ENCODE measurements around the gene EPHA5.

Gene EPHA5

GRCh38 chr4:65670331-65671031, at the start of gene EPHA5:
Gene EPHA5 (minus strand): TSS chr4:65670489. CDS start chr4:65669742, 747 bp downstream.
- DNase-seq: peak in 1 of 2 experiments; percentile 15

- no peak for DNase-seq
These were observed 49.3 kb upstream of the EPHA5 start for GRCh38 chr4:65719635-65720034.

DNA sequence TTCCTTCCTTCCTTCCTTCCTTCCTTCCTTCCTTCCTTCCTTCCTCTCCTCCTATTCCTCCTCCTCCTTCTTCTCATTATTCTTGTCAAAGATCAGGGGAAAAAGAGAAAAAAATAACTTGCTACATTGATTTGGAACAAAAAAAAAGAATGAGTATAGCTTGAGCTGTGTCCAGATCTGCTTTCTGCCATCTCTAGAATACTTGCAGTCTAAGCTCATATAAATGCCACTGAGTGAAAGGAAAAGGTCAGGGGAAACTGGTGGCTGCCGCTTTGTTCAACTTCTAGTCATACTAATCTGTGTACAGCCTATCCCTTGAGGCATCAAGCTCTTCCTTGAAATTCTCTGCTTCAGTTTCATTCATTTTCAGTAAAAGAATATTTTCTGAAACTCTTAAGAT, 28.3 kb upstream of the EPHA5 start:
- DNase-seq: no peak

- no peak for DNase-seq
These were observed 26.1 kb upstream of the EPHA5 start for GRCh38 chr4:65696436-65696835.

GRCh38 chr4:65671372-65671771, 1.1 kb upstream of the EPHA5 start:
- no peak for DNase-seq

- DNase-seq: no peak
These were observed 314 bp downstream of the EPHA5 start for GRCh38 chr4:65670020-65670330.

DNA sequence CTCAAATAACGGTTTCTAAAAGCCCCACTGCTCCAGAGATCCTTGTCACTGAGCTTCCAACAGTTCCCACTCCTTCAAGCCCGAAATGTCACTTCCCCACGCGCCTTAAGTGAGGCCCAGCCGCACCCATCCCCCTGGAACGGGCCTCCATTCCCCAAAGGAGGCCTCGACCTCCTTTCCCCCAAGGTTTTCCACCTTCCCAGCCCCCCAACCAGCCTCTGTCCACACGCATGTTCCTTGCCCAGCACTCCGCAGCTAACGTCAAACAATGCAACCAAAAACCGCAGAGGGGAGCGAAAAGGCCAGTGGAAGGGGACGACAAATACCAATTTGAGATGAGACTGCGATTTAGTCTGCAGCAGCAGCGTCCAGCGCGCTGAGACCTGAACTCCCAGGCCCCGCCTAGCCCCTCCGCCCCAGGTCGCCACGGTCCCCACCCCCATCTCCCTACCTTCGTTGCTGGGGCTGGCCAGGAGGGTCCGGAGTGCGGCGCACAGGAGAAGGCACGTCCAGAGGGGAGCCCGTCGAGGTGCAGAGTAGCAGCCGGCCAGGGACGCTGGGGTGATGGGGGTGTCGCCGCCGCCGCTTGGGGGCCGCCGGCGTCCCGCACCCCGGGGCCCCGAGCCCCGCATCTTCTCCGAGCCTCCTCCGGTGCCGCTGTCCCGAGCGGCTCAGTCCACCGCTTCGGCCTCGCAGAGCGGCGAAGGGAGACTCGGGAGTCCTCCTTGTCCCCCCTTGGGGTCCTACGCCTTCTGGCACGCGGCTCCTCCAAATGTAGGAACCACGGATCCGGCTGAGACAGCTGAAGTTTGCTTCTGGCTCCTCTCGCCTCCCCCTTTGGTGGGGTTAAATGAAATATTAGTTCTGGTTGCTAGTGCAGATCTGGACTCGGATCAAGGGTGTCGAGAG, 924 bp downstream of the EPHA5 start:
- no peak for DNase-seq

DNA sequence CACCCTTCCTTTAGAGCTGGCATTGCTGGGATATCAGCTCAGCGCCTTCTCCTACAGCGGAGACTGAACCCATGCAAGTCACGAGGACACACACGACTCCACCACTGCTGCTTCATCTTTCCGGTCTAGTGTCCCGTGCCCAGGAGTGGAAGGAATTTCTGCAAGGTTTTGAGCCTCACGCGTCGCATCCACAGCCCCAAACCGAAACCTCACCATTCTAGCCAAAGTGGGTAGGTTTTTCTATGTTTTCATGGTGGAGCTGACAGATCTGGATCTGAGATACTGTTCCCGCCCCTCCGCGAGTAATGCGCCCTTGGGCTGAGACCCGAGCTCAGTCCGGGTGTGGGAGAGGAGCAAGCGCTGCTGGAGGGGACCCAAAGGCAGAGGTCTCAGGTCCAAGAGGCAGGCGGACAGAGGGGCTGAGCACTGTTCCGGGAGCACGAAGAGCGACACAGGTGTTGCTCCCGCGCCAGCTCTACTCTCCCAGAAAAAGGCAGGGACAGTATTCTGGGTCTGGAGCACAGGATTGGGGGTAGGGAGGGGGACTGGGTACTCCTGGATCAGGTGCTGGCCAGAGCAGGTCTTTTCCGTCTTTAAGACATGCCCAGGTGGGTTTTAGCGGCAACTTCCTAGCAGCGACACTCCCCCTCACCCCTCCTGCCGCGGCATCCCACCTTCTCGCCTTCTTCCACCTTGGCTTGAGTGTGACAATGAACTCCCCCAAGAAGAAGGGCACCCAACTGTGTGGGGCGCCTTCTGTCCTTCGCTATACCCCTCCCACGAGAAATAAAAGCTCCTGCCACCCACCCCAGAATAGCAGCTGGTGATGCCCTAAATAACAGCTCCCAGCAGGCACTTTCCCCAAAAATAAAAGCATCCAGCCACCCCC, 1.8 kb downstream of the EPHA5 start:
- DNase-seq: no peak

DNA sequence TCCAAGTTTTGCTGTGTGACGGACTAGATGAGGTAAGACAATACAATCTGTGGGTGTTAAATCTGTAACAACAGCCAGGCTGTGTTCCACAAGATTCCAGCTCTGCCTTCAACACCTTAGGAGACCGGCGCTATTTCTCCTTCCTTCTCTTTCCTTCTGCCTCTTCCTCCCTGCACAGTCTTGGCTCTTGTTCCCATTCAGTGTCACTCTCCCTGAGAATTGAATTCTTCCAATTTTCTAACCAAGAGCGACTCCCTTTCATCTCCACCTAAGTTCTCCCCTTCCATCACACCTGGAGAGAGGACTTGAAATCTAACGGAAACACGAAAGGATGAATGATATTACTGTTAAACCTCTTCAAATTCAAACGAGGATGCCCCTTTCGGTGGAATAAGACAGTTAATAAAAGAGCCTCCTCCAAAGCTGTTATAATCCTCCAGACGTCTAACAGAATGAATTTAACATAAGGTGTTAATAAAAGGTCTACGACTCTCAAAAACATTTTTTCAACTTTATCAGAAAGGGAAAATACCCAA, 2.7 kb downstream of the EPHA5 start:
- no peak for DNase-seq

DNA sequence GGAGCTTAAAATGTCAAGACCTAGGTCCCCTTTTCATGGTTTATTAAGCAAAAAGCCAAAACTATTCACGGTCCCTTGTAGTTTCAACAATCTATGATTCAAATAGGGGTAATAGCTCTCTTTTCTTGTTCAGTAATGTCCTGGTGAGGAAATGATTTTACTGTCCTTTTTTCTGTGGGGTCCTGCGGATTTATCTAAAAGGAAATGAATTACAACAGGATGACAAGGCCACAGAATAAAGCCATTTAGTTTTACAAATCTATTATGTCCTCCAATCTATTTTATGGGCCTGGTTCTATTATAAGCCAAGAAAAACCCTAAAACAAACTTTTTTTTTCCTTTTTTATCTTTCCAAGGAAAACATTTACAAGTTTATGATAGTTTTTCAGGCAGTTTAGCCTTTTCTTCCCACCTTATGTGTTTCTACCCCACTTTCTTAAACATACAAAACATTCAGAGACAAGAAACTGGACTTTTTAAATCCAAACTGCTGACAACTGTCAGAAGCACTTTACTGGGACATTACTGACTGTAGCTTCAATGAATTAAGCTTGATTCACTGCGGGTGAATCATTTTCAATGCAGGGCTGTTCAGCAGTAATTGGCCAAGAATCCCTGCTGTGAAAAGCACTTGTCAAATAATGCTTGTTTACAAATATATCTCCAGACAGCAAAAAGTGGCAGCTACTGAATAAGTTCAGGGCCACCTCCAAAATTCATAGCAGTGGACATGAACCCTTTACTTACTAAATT, 4.3 kb downstream of the EPHA5 start:
- no peak for DNase-seq

DNA sequence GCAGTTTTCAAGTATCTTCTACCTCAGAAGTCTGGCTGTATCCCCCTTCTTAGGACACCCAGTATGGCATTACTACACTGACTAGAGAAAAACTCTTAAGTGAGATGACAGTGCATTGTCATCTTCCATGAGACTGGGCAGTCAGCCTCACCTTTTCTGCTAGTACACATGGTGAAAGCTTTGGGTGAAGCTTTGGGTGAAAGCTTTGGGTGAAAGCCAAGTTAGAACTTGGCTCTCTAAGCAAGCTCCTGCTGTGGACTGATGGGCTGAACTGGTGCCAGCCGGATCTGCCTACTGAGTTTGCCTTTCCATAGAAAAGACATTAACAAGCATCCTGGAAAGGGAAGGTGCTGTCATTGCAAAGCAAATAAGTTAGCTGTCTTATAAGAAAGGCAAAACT, 8.8 kb downstream of the EPHA5 start:
- DNase-seq: no peak

DNA sequence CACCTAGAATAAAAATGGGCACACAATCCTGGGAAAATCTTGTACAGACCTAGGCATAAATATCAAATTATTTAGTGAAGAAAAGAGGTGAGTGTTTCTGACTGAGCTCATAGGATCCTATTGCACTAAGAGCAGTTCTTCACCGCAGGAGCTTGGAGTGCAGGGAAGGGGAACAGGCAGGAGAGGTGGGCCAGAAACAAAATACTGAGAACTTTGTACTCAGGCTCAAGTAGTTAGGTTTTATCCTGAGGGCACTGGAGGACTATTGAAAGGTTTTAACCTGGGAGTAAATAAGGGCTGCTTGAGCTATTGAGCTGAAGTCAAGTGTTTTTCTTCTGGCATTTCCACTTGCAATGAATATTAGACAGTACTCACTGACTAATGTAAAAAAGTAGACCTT, 12.2 kb downstream of the EPHA5 start:
- no peak for DNase-seq

- DNase-seq: no peak
These were observed 14.3 kb downstream of the EPHA5 start for GRCh38 chr4:65656008-65656407.

DNA sequence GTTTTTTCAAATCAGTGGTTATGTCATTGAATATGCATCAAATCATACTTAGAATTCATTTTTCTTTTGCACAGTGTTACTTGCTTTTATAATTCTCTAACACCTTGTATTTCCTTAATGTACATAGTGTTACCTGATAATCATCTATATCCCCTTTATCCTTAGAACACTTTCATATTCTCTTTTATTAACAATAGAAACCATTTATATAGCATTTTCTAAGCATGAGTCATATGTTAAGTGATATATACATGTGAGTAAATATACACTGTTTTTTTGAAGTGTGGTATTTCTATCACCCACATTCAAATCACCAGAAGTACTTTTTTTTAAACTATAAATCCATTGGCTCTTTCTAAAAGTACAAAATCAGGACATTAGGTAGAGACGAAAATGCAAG, 15.3 kb downstream of the EPHA5 start:
- DNase-seq: no peak

DNA sequence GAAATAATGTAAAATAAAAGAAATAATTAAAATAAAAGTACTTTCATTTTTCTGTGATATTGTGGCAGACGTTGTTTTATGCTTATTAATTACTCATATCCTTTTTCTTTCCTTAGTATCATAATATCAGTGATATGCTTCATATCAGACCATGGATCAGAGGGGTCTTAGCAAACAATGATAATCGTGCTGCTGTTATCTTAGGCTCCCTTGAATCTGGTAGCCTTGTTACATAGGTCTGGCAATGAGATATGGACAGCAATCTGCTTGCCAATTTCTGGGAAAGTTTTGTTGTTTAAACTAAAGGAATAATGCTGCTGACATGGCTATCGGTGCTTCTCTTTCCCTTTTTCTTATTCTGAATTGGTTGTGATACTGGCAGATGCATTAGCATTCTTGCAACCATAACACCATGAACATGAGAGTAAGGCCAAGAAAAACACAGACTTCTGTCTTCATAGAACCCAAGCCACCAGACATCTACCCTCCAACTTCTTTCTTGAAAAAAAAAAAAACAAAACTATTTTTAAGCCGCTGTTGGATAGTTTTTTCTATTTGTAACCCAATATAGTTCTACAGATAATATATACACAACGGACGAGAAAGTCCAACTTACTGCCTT, 16.4 kb downstream of the EPHA5 start:
- no peak for DNase-seq

DNA sequence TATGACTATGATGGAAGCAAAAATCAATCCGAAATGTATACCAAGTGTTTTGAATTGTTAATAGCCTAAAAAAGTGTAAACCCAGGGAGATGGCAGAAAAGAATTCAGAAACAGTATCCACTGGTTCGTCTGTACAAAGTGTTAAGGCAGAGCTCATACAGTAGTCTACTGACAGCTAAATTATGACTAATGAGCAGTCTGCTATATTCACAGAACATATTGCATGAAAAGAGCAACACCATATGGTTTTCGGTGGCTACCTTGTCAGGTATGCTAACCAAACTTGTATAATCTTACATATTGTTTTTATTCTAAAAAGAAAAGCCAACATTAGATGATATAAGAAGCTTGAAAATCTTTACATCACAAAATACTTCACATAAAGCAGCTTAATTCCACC, 18.5 kb downstream of the EPHA5 start:
- no peak for DNase-seq

DNA sequence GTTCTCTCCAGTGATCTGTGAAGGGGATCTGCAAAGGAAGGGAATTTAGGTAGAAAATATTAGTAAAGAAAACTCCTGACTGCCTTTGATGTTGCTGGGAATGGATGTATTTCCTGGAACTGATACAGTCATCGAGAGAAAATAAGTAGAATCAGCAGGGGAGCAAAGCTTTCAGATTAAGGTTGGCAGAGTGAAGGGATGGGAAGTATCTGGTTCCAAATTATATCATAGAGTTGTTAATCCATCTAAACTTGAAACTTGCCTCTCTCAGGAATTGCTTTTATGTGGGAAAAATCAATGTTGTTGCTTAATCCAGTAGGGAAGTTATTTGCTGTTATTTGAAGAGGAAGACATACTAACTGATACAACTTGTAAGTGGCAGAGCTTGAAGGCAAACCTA, 19.3 kb downstream of the EPHA5 start:
- no peak for DNase-seq

DNA sequence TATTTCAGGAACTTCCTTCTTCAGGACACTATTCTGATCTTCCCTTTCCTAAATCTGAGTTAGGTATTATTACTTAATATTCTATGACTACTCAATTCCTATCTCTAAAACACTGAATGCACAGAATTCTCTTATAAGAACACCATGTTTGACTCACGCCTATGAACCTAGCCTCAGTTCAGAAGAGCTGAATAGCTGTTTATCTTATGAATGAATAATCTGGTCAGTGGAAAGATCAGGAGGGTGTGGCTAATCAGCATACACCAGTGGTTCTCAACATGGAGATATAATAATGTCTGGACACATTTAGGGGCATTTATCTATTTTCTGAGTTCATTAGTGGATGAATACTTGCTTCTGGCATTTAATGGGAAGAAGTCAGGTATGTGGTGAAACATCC, 24.2 kb downstream of the EPHA5 start:
- DNase-seq: no peak

GRCh38 chr4:65645185-65645584, 25.1 kb downstream of the EPHA5 start:
- no peak for DNase-seq

DNA sequence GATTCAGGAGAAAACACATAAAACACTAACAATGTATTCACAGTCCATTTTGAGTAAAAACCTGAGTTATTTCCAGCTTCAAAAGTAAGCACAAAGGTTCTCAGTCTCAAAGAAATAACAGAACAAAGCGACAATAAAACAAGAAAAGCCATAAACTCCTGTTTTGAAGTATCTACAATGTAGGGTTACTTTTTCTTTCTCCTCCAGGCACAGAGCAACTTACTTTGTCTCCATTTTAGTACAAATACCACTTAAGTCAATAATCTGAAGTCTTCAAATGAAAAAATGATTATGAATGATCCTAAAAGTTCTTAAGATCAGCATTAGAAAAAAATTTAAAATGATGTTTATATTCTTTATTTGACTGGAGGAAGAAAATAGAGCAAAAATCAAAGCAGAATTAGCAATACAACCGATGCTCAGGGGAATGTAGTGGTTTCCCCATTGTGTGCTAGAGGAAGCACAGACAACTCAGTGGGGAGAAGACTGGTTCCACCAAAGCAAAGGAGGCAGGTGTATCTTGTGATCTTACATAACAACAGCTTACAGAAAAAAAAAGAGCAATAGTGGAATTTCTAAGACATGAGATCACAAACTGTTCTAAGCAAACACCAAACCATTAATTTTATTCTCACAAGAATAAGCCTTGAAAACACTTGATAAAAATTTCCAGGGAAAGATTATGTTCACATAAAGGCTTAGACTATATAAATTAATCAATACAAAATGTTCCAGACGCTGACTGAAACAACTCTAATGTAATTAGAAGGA, 35.1 kb downstream of the EPHA5 start:
- no peak for DNase-seq

DNA sequence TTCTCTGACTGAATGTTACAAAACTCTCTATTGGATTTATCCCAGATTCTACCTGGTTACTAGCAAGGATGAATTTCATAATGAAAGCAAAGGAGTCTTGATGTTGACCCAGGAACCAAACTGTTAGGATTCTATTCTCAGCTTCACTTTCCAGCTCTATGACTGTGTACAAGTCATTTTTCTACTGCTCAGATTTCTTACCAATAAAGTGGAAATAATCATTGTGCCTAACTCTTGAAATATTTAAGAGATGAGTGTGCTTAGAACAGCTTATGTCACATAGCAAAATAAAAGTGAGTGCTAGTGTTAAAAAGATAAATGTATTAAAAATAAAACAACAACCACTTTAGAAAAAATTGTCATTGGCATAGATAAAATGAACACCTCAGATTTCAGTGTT, 45.6 kb downstream of the EPHA5 start:
- no peak for DNase-seq
